Measurements from ENCODE around the gene TENM4.

Gene TENM4

GRCh38 chr11:79321263-79321662 lies 119.6 kb downstream of the TENM4 start:
- Histone ChIP-seq H3K79me2 (ENCODE audit: control insufficient read depth, low read length) (no peaks in the 10 kb centered on the region), H3K4me3 (ENCODE audit: low read length) (no peak overlapping the region), H4K20me1 (ENCODE audit: control insufficient read depth, insufficient read depth, low read depth, low read length) (no peaks in the 10 kb centered on the region), H3K9me2 (replicated peaks; ENCODE audit: control insufficient read depth, low read length) (no peaks in the 10 kb centered on the region), H3K4me2 (ENCODE audit: low read length) (no peak overlapping the region), H3K36me3 (ENCODE audit: control insufficient read depth, low read length) (no peaks in the 10 kb centered on the region), H3K27ac (ENCODE audit: low read depth, low read length) (no peak overlapping the region), H3F3A (ENCODE audit: control insufficient read depth, insufficient read depth) (no peaks in the 10 kb centered on the region), H3K9me3 (ENCODE audit: control insufficient read depth, insufficient read depth, low read length) (no peaks in the 10 kb centered on the region), H3K4me1 (ENCODE audit: control insufficient read depth, low read length) (no peaks in the 10 kb centered on the region), H3K27me3 (ENCODE audit: control insufficient read depth, low read length) (no peaks in the 10 kb centered on the region)
- no peak for TF ChIP-seq CTCF (IDR thresholded peaks at IDR 0.05; ENCODE audit: low read depth, low read length, poor library complexity, severe bottlenecking)
- no peak for TF ChIP-seq EZH2phosphoT487 (IDR thresholded peaks at IDR 0.05; ENCODE audit: borderline replicate concordance, low read length)

GRCh38 chr11:79314906-79315689 lies 125.7 kb downstream of the TENM4 start:
- Histone ChIP-seq H3K79me2 (ENCODE audit: control insufficient read depth, low read length) (no peaks in the 10 kb centered on the region), H3K4me1 (ENCODE audit: control insufficient read depth, low read length) (no peaks in the 10 kb centered on the region), H3K9me3 (ENCODE audit: control insufficient read depth, insufficient read depth, low read length) (no peaks in the 10 kb centered on the region), H3K27me3 (ENCODE audit: control insufficient read depth, low read length) (no peaks in the 10 kb centered on the region), H3K4me3 (ENCODE audit: low read length) (no peak overlapping the region), H3K9me2 (replicated peaks; ENCODE audit: control insufficient read depth, low read length) (no peaks in the 10 kb centered on the region), H3K4me2 (ENCODE audit: low read length) (no peak overlapping the region), H4K20me1 (ENCODE audit: control insufficient read depth, insufficient read depth, low read depth, low read length) (no peaks in the 10 kb centered on the region), H3K36me3 (ENCODE audit: control insufficient read depth, low read length) (no peaks in the 10 kb centered on the region), H3F3A (ENCODE audit: control insufficient read depth, insufficient read depth) (no peaks in the 10 kb centered on the region), H3K27ac (ENCODE audit: low read depth, low read length) (no peak overlapping the region)
- TF ChIP-seq EZH2phosphoT487 (IDR thresholded peaks at IDR 0.05; ENCODE audit: borderline replicate concordance, low read length) = no peak
- no peak for TF ChIP-seq CTCF (IDR thresholded peaks at IDR 0.05; ENCODE audit: low read depth, low read length, poor library complexity, severe bottlenecking)

GRCh38 chr11:79313530-79313913 lies 127.3 kb downstream of the TENM4 start:
- Histone ChIP-seq H3K4me2 (ENCODE audit: low read length) (no peak overlapping the region), H3K27ac (ENCODE audit: low read depth, low read length) (no peak overlapping the region), H4K20me1 (ENCODE audit: control insufficient read depth, insufficient read depth, low read depth, low read length) (no peaks in the 10 kb centered on the region), H3F3A (ENCODE audit: control insufficient read depth, insufficient read depth) (no peaks in the 10 kb centered on the region), H3K36me3 (ENCODE audit: control insufficient read depth, low read length) (no peaks in the 10 kb centered on the region), H3K79me2 (ENCODE audit: control insufficient read depth, low read length) (no peaks in the 10 kb centered on the region), H3K4me1 (ENCODE audit: control insufficient read depth, low read length) (no peaks in the 10 kb centered on the region), H3K9me3 (ENCODE audit: control insufficient read depth, insufficient read depth, low read length) (no peaks in the 10 kb centered on the region), H3K27me3 (ENCODE audit: control insufficient read depth, low read length) (no peaks in the 10 kb centered on the region), H3K9me2 (replicated peaks; ENCODE audit: control insufficient read depth, low read length) (no peaks in the 10 kb centered on the region), H3K4me3 (ENCODE audit: low read length) (no peak overlapping the region)
- TF ChIP-seq CTCF (IDR thresholded peaks at IDR 0.05; ENCODE audit: low read depth, low read length, poor library complexity, severe bottlenecking) (no peak), EZH2phosphoT487 (IDR thresholded peaks at IDR 0.05; ENCODE audit: borderline replicate concordance, low read length) (no peak)

Measured in DOHH2 (cell line).